B cell (primary cell): ENCODE data around the gene AP2B1. TPM values are rescaled to one million over a fixed set of nuclear protein-coding genes. Genes with fewer than 3 reads are reported as not detected.

Experiments
- ATAC-seq: fragments of 200-7000 bp; cut with Tn5 transposase; one replicate; pipeline ENCODE4 v1.10.0; 2021; ENCODE audit warnings: low read depth, mild to moderate bottlenecking, moderate number of reproducible peaks, moderate library complexity
- CTCF ChIA-PET: fragments of 350-600 bp; sonication (Branson Sonifier 250); formaldehyde crosslinking; loops from one replicate; lab custom pipeline; 2021; ENCODE audit warnings: antibody characterized with exemption, inconsistent platforms; lab: Charles Lee
- POLR2A ChIA-PET: fragments of 350-600 bp; sonication (Branson Sonifier 250); formaldehyde crosslinking; loops from one replicate; lab custom pipeline; 2021; ENCODE audit warnings: antibody characterized with exemption; lab: Charles Lee
- DNase-seq: peaks from one replicate; pipeline ENCODE4 v3.0.0; 2013
- H2AFZ ChIP-seq: 2 replicates; pipeline ENCODE4 v1.6.1; 2012; ENCODE audit warnings: mild to moderate bottlenecking, low read depth, low read length; ENCODE audit not compliant: insufficient read depth, poor library complexity, severe bottlenecking
- H3K27ac ChIP-seq, 2 donors: 1 replicate in 1 of 2; 2 replicates in 1 of 2; pipeline ENCODE4 v1.5.1; 2012 to 2013; ENCODE audit warnings: low read length in 2 of 2, mild to moderate bottlenecking in 2 of 2, moderate library complexity in 1 of 2
- H3K27me3 ChIP-seq, 4 experiments: fragments of 200-600 bp in 1 of 4; sonication (generic) in 1 of 4; replicated peaks in 1 of 4; 1 replicate in 2 of 4; 2 replicates in 2 of 4; pipeline versions ENCODE4 v1.6.1 to v1.7.0; 2013 to 2016; ENCODE audit warnings: low read length in 3 of 4, mild to moderate bottlenecking in 2 of 4, mixed read lengths in 1 of 4, moderate library complexity in 1 of 4; ENCODE audit not compliant: insufficient read depth in 4 of 4, control insufficient read depth in 3 of 4; ENCODE audit errors: control extremely low read depth in 1 of 4
- H3K36me3 ChIP-seq, 2 experiments: replicated peaks in 1 of 2; 1 replicate in 1 of 2; 2 replicates in 1 of 2; pipeline versions ENCODE4 v1.6.1 to v1.7.1; 2013; ENCODE audit warnings: low read length in 1 of 2; ENCODE audit not compliant: insufficient read depth in 2 of 2, control insufficient read depth in 1 of 2; ENCODE audit errors: control extremely low read depth in 1 of 2, extremely low read depth in 1 of 2
- H3K4me1 ChIP-seq, 2 donors: fragments of 200-600 bp in 1 of 2; sonication (generic) in 1 of 2; 1 replicate in 1 of 2; 2 replicates in 1 of 2; pipeline versions ENCODE4 v1.5.1 to v1.6.1; 2013 to 2017; ENCODE audit warnings: low read length in 2 of 2; ENCODE audit not compliant: control insufficient read depth in 2 of 2, insufficient read depth in 2 of 2
- H3K4me2 ChIP-seq: replicated peaks from 2 replicates; pipeline ENCODE3; 2012; ENCODE audit warnings: mild to moderate bottlenecking, low read depth, low read length; ENCODE audit not compliant: poor library complexity, severe bottlenecking
- H3K4me3 ChIP-seq, 5 experiments: fragments of 200-600 bp in 1 of 5; sonication (generic) in 1 of 5; 1 replicate in 3 of 5; 2 replicates in 2 of 5; pipeline versions ENCODE4 v1.5.1 to v1.7.0; 2011 to 2016; ENCODE audit warnings: low read length in 4 of 5, mild to moderate bottlenecking in 4 of 5, low read depth in 2 of 5, control low read depth in 1 of 5, moderate library complexity in 1 of 5; ENCODE audit not compliant: insufficient read depth in 1 of 5; ENCODE audit errors: control extremely low read depth in 1 of 5, extremely low read depth in 1 of 5
- H3K79me2 ChIP-seq: fragments of 200-600 bp; sonication (generic); one replicate; pipeline ENCODE4 v1.6.0; 2016; ENCODE audit warnings: low read length; ENCODE audit not compliant: control insufficient read depth, insufficient read depth
- H3K9ac ChIP-seq: fragments of 200-600 bp; sonication (generic); 2 replicates; pipeline ENCODE4 v1.6.1; 2017; ENCODE audit warnings: mild to moderate bottlenecking, low read length, moderate library complexity
- H3K9me3 ChIP-seq, 3 donors: one replicate each; pipeline versions ENCODE4 v1.6.1 to v1.7.1; 2013; ENCODE audit warnings: low read length in 2 of 3; ENCODE audit not compliant: control insufficient read depth in 2 of 3, insufficient read depth in 1 of 3; ENCODE audit errors: control extremely low read depth in 1 of 3
- H4K20me1 ChIP-seq: 2 replicates; pipeline ENCODE4 v1.6.0; 2012; ENCODE audit warnings: mild to moderate bottlenecking, low read length; ENCODE audit not compliant: insufficient read depth, control insufficient read depth, poor library complexity, severe bottlenecking
- H3K27ac Mint-ChIP-seq: one replicate; pipeline ENCODE4 v1.8.0; 2021; ENCODE audit warnings: mixed read lengths
- H3K27me3 Mint-ChIP-seq: one replicate; pipeline ENCODE4 v1.8.0; 2021; ENCODE audit warnings: mixed read lengths
- H3K4me1 Mint-ChIP-seq: one replicate; pipeline ENCODE4 v1.8.0; 2021; ENCODE audit warnings: mixed read lengths
- H3K4me3 Mint-ChIP-seq: one replicate; pipeline ENCODE4 v1.8.0; 2021; ENCODE audit warnings: mixed read lengths
- H3K9me3 Mint-ChIP-seq: one replicate; pipeline ENCODE4 v1.8.0; 2022; ENCODE audit warnings: mixed read lengths; ENCODE audit not compliant: insufficient read depth
- CTCF ChIP-seq: fragments of 200-600 bp; IDR thresholded peaks from one replicate; pipeline ENCODE4 v1.8.0; 2022; ENCODE audit warnings: antibody characterized with exemption, mild to moderate bottlenecking
- EZH2 ChIP-seq: IDR thresholded peaks from 2 replicates; pipeline ENCODE4 v1.6.1; 2012; ENCODE audit warnings: borderline replicate concordance, low read depth, mild to moderate bottlenecking, moderate library complexity, low read length; ENCODE audit not compliant: insufficient read depth, poor library complexity, severe bottlenecking
- WGBS: methylation state at CpG from one replicate; pipeline ENCODE4 v1.1.5; 2013; ENCODE audit warnings: missing lambda C conversion rate; ENCODE audit not compliant: insufficient coverage; 5-methylcytosine and 5-hydroxymethylcytosine counted together
- intact Hi-C: fragments of 100-400 bp; cut with micrococcal nuclease; formaldehyde crosslinking; loops from one replicate; pipeline ENCODE4 v1.10.0; 2022
- polyA plus RNA-seq: library from polyadenylated mRNA; depleted of rRNA; stranded (reverse); fragments of >200 nt; gene quantifications from 2 replicates; pipeline ENCODE4 v1.2.3, GENCODE V29; 2012
- total RNA-seq, 2 donors: library from RNA; stranded (reverse); fragments of 120-200 nt in 1 of 2; gene quantifications; 1 replicate in 1 of 2; 2 replicates in 1 of 2; pipeline versions ENCODE4 v1.2.3 to v1.2.4, GENCODE V29; 2013 to 2022

The AP2B1 gene
- total and polyA plus RNA-seq, 2 donors (not counting 1 experiment from before 2014, with no cell fraction given), result 33.1 to 123 TPM

- no peak for TF ChIP-seq CTCF
- no peak for TF ChIP-seq EZH2
- Histone ChIP-seq H3K27me3 (no peaks in the 10 kb centered on the region), H2AFZ (no peak overlapping the region), H3K36me3 (peaks cover 0 to 3% of the 10 kb centered on the region in 2 experiments), H4K20me1 (no peaks in the 10 kb centered on the region), H3K9ac (no peak overlapping the region), H3K27ac (no peak overlapping the region), H3K4me2 (peak overlapping the region; percentile 88), H3K9me3 (no peaks in the 10 kb centered on the region), H3K4me1 (peaks cover 14 to 16% of the 10 kb centered on the region in 2 donors), H3K79me2 (peaks cover 41% of the 10 kb centered on the region), H3K4me3 (no peak overlapping the region)
- H3K9me3 Mint-ChIP-seq, result no peaks in the 10 kb centered on the region
- CTCF ChIA-PET, result interaction anchor here (1.7 kb wide), 1 partner anchor 9 kb away, joined by 5 read pairs; the partner anchor contains the start of gene PEX12
- H3K27ac Mint-ChIP-seq, result no peak overlapping the region
- intact Hi-C loops, result loop anchor here (2.0 to 5.0 kb wide), 3 partner anchors 327 to 975 kb away; partner anchors contain the start of genes CCT6B, GGNBP2, SLFN5 and ZNF830
- POLR2A ChIA-PET, result interaction anchor here (0.6 to 2.8 kb wide), 2 partner anchors 9 to 69 kb away, joined by 3 to 29 read pairs; partner anchors contain the start of gene PEX12
- peaks cover 23% of the 10 kb centered on the region for H3K4me1 Mint-ChIP-seq
- H3K4me3 Mint-ChIP-seq, result peak overlapping the region; percentile 65
- no CpG with 5 or more reads among the region's 2 CpGs for WGBS
- DNase-seq (no peak), ATAC-seq (no peak)
- no peaks in the 10 kb centered on the region for H3K27me3 Mint-ChIP-seq
These were observed 17.7 kb upstream of the AP2B1 start for GRCh38 chr17:35569405-35569804.

DNA sequence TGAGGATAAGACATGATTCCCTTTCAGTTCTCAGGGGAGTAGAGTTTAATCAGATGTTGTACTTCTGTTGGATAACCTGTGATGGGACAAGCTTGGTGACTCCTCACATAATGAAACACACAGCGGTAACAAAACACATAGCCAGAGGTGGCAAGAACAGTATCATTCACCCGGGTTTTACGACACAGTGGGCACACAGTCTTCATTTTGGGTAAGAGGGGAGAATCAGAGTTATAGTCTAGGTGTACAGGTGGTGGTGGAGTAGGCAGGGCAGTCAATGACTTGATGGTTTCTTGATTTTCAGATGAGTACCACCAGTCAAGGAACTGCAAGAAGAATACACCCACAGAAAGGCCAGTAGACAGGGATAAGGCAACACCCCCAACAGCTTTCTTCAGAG is 11.4 kb upstream of the AP2B1 start:
- Mint-ChIP-seq H3K27me3 (no peaks in the 10 kb centered on the region), H3K4me1 (peaks cover 25% of the 10 kb centered on the region)
- intact Hi-C loops, result loop anchor here (5.0 kb wide), 1 partner anchor 1372 kb away; the partner anchor contains the start of gene AATF

More for the DNA sequence above, 11.4 kb upstream of the AP2B1 start:
- DNase-seq (no peak), ATAC-seq (no peak)
- Histone ChIP-seq H3K36me3 (peaks cover 3 to 20% of the 10 kb centered on the region in 2 experiments), H3K9me3 (no peaks in the 10 kb centered on the region), H3K4me2 (no peak overlapping the region), H3K79me2 (peaks cover 12% of the 10 kb centered on the region), H3K4me3 (no peak overlapping the region), H3K4me1 (peaks cover 16 to 20% of the 10 kb centered on the region in 2 donors), H4K20me1 (no peaks in the 10 kb centered on the region), H3K9ac (no peak overlapping the region), H3K27me3 (no peaks in the 10 kb centered on the region), H3K27ac (no peak overlapping the region), H2AFZ (no peak overlapping the region)
- WGBS, result no CpG with 5 or more reads among the region's 3 CpGs
- no peak for TF ChIP-seq EZH2
- no peak for TF ChIP-seq CTCF
- Mint-ChIP-seq H3K27ac (no peak overlapping the region), H3K9me3 (no peaks in the 10 kb centered on the region), H3K4me3 (no peak overlapping the region)
- CTCF ChIA-PET, result interaction anchor here (0.7 to 4.3 kb wide), 2 partner anchors 11 to 172 kb away, joined by 3 to 25 read pairs; partner anchors contain the start of gene AP2B1
- POLR2A ChIA-PET, result no interaction called here
